ENCODE data around the gene COBL.

The COBL gene

DNA sequence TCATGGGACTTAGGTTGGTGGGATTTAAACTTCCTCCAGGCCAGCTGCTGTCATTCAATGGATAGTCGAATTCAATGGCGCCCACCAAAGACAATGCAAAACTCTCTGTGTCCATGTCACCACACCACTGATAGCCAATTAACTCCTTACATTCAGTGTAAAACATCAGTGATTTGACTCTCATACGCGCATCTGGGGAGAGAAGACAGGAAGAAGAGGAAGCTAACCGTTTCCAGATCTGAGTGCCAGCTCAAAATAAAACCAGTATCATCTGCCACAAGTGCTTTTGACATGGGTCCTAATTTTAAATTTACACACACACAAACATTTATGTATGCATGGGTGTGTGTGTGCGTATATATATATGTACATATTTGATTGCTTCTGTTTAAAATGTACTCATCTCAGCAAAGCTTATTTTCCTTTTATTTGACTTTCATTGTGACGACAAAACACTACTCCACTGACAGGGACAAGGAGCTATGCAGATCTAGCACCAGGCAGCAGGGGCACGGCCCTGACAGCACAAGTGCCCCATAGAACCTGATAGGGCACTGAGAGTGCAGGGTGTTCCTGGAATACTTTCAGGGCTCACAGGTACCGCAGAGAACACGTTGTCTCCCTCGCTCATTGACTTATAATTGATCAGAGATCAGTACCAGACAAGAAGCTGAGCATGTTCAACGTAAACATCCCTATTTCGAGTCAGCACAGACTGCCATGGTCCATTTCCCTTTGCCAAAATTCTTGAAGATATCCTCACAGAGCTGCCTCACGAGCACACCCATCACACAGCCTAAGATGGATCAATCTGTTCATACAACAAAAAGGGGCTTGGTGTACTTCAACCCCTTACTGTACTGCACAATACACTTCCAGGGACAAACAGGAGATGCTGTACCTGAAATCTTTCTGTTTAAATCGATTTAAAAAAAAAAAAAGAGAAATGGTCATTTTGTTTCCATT lies 176.1 kb downstream of the COBL start:
- DNase-seq, result no peak

DNA sequence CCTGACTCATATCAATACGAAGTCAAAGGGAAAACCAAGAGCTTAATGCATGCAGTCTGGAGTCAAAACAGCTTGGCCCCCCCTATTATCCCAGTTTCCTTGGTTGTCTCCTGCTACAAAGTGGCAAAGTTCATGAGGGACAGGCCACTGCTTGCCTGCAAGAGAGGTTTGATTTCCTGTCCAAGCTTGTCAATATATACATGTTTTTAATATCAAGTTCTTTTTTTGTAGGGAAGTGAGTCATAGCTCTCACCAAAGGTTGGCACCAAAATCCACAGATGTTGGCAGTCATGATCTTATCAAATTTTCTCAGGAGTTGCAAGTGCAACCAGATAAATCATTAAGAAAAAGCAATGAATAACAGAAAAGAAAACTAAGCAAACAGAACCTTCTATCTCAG lies 176.8 kb downstream of the COBL start:
- peak; percentile 45 for DNase-seq

DNA sequence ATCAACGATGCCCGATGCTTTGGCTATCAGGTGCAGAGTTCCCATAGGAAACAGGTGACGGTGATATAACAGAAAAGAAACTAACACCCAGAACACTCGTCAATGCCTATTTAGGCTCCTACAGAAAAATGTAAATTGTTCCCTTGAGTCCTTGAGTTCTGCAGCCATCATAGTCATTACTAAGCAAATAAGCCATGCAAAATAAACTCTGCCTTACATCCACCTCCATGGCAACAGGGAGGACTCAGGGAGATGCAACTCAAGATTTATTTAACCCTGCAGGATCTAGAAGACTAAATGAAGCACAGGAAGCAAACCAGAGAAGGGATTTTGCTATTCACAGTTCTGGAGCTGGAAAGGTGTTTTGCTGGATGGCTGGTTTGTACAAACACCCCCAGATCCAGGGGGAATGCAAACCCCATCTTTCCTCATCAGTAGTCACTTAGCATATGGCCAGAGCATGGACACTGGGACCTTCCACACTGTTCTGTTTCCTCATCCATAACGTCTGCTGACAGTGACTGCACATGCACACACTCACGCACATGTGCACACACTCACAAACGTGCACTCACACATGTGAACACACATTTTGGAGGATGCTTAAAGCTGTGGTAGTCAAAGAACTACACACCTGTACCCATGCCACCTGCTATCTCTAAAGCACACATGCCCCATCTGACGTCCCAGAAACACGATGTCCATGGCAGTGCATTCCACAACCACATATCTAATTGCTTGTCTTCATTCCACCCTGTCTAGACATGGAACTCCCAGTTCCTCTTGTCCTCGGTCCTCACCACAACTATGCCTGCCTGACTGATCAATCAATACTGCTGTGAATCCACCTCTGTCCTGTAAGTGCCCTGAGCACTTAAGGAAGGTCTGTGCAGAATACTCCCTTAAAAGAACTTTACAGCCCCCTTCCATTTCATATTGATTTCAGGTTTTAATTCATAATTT lies 178.2 kb downstream of the COBL start:
- DNase-seq, result no peak

DNA sequence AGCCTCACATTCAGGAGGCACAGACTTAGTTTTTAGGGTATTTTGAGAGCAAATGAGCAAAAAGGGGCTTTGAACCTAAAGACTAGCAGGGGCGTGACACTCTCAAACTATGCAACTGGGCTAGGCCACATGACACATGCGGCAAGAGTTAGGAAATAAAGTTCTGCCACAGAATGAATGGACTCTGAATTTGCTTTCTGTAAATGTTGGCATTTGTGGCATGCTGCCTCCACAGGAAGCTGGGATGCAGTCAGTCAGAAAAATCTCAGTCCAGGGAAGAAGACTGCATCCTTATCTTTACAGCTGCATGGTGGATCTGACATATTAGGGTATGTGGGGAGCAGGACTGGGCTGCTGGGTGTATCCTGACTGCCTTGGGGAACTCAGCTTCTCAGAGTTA lies 181.0 kb downstream of the COBL start:
- DNase-seq, result no peak

DNA sequence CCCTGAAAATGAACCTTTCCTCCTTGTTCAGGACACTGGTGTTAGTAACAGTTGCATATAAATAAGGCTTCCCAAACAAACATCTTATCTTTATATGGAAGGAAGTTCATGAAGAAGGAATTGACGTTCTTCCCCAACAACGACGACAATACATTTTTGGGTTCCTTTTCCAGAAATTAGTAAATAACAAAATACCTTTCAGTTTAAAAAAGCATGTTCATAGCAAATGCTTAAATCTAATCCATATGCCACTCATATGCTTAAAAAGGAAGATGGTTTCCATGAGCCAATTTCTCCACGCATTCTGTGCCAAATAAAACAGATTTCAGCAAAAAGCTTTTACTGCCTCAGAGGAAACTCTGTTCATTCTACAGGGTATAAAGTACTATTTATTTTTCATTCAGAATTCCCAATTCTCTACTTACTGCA lies 182.6 kb downstream of the COBL start:
- DNase-seq, result no peak

DNA sequence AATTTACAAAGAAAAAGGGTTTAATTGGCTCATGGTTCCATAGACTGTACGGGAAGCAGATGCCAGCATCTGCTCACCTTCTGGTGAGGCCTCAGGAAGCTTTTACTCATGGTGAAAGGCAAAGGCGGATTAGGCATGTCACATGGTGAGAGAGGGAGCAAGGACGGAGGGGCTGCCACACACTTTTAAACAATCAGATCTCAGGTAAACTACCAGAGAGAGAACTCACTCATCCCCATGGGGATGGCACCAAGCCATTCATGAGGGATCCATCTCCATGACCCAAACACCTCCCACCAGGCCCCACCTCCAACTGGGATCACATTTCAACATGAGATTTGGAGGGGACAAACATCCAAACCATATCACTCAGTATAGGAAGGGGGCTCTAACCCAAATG lies 183.9 kb downstream of the COBL start:
- DNase-seq, result no peak

DNA sequence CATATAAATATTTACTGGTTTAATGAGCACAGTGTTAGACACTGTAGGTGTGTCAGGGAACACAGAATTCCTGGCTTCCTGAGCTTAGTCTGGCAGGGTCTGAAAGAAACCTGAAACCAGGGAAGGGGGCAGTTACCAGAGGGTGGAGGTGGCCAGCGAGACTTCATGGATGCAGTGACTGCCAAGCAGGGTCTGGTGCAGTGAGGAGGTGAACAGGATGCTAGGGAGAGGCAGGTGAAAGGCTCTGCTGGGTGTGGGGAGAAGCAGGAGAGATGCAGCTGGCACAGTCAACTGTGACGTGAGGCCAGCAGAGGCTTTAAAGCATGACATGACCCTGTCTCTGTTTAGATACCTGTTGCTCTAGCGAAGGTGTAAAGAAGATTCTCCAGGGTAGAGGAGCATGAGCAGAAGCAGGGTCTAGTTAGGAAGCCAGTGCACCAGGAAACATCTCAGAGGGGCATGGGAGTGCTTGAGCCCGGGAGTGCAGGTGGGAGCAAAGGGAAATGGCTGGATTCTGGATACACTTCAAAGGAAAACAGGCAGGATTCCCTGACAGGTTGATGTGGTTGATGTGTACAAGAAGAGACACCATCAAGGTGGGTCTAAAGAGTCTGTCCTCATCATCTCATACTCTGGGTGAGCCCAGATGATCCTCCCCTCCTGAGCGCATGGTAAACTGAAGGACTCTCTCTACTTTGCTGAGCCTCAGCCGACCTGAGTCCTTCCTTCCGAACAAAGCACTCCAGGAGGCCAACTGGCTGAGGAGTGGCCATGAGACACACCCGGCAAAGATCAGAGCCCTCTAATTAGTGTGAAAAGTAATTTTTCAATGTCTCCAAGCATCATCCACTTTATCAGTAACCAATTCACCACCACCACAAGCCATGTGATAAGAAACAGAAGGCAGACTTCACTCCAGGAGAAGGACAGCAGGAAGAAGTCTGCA lies 186.8 kb downstream of the COBL start:
- no peak for DNase-seq

DNA sequence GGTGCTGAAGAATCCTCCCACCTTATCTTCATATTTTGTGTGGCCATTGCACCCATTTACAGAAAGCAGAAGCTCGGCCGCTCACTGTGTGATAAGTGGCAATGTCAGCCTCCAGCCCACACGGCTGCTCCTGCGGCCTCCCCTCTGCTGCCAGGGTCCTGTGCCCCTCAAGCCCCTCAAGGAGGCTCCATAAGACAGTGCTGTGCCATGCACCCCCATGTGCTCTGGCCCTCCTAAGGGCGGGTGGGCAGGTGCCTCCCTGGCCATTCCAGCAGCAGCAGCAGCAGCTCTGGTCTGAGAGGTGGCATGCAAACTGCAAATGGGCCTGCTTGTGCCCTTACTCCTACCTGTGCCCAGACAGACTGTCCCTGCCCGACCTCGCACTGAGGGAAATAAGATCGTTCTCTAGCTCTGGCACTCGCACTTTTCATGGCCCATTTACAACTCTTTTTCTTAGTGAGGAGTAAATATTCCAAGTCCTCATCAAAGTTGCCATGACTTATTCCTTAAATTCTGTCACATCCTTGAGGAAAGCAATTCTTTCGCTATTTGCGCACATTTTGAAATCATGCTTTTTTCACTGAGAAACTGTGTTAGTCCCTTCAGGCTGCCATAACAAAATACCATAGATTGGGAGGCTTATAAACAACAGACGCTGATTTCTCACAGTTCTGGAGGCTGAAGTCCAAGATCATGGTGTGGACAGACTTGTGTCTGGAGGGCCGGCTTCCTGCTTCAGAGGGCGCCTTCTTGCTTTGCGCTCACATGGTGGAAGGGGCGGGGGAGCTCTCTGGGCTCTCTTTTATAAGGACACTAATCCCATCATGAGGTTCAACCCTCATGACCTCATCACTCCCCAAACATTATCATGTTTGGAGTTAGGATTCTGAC lies 187.8 kb downstream of the COBL start:
- no peak for DNase-seq

DNA sequence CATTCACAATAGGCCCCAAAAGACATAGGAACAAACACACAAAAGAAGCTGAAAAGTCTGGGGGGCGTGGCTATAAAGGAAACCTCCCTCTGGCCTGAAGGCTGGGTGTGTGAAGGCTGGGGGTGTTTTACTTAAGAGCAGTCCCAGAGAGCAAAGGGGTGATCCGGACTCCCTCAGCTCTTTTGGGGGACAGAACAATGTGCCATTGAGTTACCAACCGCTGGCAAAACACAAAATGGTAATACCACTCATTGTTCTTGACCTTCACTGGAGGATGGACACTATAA lies 189.0 kb downstream of the COBL start:
- DNase-seq, result no peak

DNA sequence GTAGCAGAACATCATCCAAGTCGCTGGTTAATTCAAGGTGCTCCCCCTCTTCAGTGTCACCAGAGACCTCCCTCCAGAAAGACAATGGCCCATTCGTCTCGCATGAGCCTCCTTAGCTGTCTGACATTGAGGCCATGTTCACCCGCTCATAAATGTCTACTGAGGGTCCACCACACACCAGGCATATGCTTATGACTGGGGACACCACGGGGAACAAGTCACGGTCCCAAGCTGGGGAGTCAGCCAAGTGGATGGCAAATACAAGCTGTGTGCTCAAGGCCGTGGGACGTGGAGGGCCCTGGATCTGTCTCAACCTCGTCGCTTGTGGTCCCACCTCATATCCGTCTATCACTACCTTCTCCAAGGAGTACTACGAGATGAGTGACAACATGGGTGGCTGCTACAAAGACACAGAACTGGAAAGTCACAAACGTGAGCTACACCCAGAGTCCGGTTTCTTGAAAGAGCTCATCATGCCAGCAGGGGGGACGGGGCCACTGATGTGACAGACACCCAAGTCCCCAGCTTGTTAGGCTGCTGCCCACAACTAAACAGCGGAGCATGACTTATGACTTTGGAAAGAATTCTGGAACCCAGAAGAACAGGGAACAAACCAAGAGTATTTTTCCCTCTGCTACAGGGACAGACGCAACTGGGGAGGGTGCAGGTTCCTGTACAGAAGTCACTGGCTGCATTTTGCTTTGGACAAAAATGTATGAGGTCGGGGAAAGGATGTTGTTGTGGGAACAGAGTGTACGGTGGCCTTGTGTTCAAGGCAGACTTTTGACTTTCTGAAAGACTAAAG lies 189.6 kb downstream of the COBL start:
- DNase-seq, result no peak

DNA sequence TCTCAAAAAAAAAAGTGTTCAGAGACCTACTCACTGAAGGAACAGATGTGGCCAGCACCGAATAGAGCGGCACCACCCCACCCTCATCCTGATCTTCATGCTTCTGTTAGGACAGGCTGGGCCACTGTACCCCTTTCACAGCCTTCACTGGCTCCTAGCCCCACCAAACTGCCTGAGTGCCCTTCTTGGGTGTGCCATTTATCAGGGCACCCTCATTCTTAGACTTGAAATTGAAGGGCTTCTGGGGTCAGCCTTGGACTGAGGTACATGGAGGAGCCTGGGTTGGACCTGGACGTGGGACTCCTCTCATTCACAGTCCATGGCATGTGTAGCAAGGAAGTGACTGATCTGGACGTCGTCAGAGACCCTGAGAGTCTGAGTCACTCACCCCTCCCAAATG lies 190.3 kb downstream of the COBL start:
- DNase-seq, result no peak

DNA sequence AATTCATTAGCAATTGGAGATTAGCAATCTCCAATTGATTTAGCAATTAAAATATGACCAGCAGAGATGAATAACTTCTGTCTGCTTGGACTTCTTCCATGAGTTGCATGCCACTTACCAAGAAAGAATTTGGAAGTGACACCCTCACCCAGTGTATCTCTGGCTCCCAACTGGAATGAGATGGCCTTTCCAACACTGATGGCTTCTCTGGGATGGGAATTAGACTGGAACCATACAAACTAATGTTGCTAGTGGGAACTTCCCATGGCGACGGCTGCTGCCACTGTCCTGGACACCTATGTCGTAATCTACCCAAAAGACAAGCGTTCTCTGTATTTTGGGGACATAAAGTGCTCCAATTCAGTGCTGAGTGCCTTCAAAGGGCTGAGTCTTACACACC lies 192.3 kb downstream of the COBL start:
- no peak for DNase-seq

DNA sequence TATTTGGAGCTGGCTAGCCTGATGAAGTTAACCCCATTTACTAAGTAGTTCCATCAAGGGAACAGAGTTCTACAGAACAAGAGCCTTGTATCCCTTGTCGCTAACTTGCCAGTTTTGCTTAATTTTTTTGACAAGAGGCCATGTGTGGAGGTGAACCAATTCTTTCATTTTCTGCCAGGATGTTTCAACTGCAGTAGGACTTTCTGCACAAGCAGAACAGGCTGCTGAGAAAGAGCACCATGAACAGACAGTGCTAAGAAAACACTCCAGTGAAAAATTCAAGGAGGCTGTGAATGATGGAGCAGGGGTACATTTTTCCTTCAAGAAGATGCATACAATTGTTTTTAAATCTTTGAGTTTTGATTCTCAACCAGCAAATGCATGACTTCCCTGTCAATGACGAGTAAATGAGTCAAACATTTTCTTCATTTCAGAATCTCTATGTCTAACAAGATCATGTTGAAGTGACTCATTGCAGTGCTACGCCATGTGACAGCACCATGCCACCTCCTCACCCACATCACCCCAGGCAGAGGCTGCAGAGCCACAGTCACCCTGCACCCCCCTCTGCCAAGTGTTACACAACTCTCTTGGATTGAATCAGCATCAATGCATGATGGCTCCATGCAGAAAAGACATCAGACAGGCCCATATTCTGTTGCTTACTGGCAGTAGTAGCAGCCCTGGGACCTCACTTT lies 193.1 kb downstream of the COBL start:
- no peak for DNase-seq

DNA sequence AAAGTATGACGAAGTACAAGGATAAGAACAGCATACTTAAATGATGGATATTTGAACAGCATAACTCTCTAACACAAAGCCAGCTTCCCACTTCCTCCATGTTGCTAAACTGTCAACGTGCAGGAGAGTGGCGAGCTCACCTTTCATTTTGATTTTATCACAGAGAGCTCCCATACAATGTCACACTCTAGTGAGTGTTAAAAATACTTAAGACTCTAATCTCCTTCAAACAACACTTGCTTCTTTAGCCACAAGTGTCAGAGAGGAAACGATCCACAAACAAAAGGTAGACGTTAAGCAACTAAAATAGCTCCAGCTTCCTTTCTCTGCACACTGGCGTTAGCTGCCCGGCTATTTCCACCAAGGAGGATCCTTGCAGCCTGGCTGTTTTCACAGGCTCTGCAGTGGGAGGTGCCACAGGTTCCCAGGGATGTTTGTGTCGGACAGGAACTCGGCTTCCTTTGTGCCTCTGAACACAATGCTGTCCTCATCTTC lies 194.6 kb downstream of the COBL start:
- no peak for DNase-seq

DNA sequence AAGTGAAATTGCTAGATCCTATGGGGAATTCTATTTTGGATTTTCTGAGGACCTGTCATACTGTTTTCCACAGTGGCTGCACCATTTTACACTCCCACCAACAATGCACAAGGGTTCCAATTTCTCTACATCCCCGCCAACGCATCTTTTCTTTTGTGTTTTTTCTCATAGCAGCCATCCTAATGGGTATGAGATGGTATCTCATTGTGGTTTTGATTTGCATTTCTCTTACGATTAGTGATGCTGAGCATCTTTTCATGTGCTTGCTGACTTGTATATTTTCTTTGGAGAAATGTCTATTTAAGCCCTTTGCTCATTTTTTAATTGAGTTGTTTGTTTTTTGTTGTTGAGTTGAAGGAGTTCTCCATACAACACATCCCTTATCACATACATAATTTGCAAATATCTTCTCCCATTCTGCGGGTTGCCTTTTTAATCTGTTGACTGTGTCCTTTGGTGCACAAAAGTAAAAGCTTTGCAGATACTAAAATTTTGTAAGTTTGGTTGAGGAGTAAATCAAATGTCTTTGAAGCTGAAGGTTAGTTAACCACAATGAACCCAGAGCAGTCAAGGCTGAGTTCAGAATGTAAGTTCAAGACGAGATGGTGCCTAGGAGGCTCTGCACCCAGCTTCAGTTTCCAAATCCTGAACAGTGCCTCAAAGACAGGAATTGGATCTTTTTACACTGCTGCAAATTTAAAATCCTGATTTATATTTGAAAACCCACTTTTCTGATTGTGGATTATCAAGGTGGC lies 195.4 kb downstream of the COBL start:
- no peak for DNase-seq

DNA sequence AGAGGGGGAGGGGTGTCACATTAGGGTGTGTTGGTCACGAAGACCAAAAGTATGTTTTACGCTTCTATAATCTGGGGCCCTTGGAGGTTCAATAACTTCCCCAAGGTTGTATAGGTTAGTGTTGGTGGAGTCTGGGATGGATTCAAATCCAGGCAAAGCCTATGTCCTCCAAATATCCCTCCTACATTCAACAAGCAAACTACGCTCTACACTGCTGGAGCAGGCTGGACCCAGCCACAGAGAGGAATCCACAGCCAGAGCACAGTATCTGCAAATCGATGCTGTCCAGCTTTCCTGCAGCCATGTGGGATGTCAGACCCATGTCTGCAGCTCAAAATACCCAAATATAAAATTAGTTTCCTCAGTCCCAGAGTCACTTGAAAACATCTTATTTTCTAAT lies 198.0 kb downstream of the COBL start:
- no peak for DNase-seq

DNA sequence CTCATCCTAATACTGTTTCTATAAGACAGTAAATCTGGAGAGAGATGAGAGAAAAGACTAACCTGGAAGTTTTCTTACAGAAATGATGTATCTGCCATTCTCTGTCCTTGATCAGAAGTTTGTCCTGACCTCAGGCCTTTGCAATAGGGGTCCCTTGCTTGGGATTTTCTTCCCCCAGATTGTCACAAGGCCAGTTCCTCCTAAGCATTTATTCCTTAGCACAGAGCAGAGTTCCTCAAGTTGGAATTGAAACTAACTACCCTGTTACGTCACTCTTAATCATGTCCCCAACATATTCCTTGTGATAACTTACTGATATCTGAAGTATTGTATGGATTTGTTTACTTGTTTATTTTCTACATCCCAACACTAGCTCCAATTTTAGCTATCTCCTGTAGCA lies 202.1 kb downstream of the COBL start:
- DNase-seq, result no peak

DNA sequence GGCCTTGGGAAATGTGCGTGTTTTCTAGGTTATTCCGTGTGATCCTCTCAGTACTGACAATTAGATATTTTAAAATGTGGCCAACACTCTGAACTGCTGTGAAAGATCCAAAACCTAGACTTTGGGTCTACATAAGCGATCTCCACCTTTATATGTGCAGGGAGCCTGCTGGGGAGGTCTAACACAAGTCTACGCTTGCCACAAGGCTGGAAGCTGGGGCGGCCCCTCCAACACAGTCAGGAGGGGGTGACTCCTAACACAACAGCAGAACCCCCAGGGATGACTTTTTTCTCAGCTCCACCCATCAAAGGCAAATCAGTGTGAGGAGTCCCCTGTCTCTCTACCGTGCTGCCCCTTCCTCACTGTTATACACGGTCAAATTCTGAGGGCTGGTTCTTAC lies 202.6 kb downstream of the COBL start:
- DNase-seq, result no peak

DNA sequence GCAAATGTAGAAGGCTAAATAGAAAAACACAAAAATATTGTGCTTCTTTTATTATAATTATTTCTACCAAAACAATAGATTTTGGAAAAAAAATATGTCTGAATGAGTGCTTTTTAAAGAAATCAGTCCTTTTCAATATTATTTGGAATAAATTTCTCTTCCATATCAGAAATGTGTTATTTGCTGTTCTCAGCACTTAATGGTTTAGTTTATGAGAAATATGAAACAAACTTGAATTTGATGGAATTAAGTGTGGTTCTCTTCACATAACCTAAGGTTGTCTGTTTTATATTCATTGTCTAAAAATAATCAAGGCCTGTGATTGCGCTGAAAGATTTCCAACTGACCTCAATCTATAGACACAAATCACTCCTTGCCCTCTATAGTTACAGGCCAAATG lies 203.0 kb downstream of the COBL start:
- DNase-seq, result no peak
